Adrenal gland (tissue), 12 donors: ENCODE results near the gene EFNA1. TPM values are rescaled to one million over a fixed set of nuclear protein-coding genes. Genes with fewer than 3 reads are reported as not detected.
A peak's percentile ranks its signal among the peaks of the same experiment; 100 is the strongest.

ENCODE experiments used
- DNase-seq, 7 donors: peaks; one replicate each; pipeline ENCODE4 v3.0.0-alpha.2; 2019 to 2020
- H3K27ac ChIP-seq, 5 donors: fragments of 200-600 bp; sonication (generic) in 4 of 5; 1 replicate in 3 of 5; 2 replicates in 2 of 5; pipeline versions ENCODE4 v1.5.1 to v1.8.0; 2016 to 2020; ENCODE audit warnings: mild to moderate bottlenecking in 1 of 5
- H3K27me3 ChIP-seq: fragments of 200-600 bp; 2 replicates; pipeline ENCODE4 v1.8.0; 2021
- H3K36me3 ChIP-seq, 2 donors: fragments of 200-600 bp; replicated peaks in 1 of 2; 1 replicate in 1 of 2; 2 replicates in 1 of 2; pipeline versions ENCODE4 v1.5.1 to v1.8.0; 2018 to 2022
- H3K4me1 ChIP-seq, 2 donors: fragments of 200-600 bp; replicated peaks in 1 of 2; 1 replicate in 1 of 2; 2 replicates in 1 of 2; pipeline versions ENCODE4 v1.5.1 to v1.8.0; 2018 to 2021
- H3K4me3 ChIP-seq, 4 donors: fragments of 200-600 bp; sonication (generic) in 3 of 4; one replicate each; pipeline ENCODE4 v1.5.1; 2016 to 2018
- H3K9me3 ChIP-seq, 3 donors: fragments of 200-600 bp; sonication (generic) in 1 of 3; replicated peaks in 1 of 3; 1 replicate in 2 of 3; 2 replicates in 1 of 3; pipeline versions ENCODE4 v1.5.1 to v1.8.0; 2016 to 2021
- CTCF ChIP-seq, 6 experiments: fragments of 450-650 bp in 4 of 6; fragments of 200-600 bp in 2 of 6; sonication (generic) in 1 of 6; IDR thresholded peaks; 1 replicate in 5 of 6; 2 replicates in 1 of 6; pipeline versions ENCODE4 v1.5.1 to v1.8.0; 2016 to 2021; ENCODE audit warnings: antibody characterized with exemption in 6 of 6, mild to moderate bottlenecking in 2 of 6, moderate library complexity in 1 of 6
- POLR2A ChIP-seq, 2 donors: fragments of 450-650 bp; IDR thresholded peaks; one replicate each; pipeline ENCODE4 v1.6.1; 2017; ENCODE audit warnings: antibody characterized with exemption in 2 of 2, mild to moderate bottlenecking in 2 of 2, moderate library complexity in 1 of 2
- WGBS, 4 donors: extraction: QIAGEN DNeasy Blood & Tissue Kit in 2 of 4; methylation state at CpG; one replicate each; pipeline versions ENCODE4 v1.1.5 to v1.1.7; 2013 to 2017; 5-methylcytosine and 5-hydroxymethylcytosine counted together
- intact Hi-C, 2 donors: fragments of 100-400 bp; cut with DNase I; formaldehyde crosslinking; loops; one replicate each; pipeline versions ENCODE4 v1.14.1 to v1.15.0; 2022 to 2023
- polyA plus RNA-seq, 3 donors: library from polyadenylated mRNA; stranded (reverse); fragments of 200-250 nt in 2 of 3; fragments of 350-450 nt in 1 of 3; fragmentation: Illumina TruSeq in 1 of 3; extraction: RNeasy Lipid Tissue Mini Kit (QIAGEN cat#74804) in 1 of 3; gene quantifications; one replicate each; pipeline ENCODE4 v1.2.3, GENCODE V29; 2013 to 2014
- total RNA-seq, 9 donors: library from RNA; depleted of rRNA in 4 of 9; stranded (reverse); fragments of >200 nt in 4 of 9; fragments of 120-200 nt in 1 of 9; fragmentation: NEBNext Ultra II Directional in 1 of 9; extraction: Animal tissue kit (Norgen Biotek cat#: 25700) in 1 of 9; gene quantifications; one replicate each; pipeline versions ENCODE4 v1.1.0 to v1.2.4, GENCODE V29; 2013 to 2023
- donor health status: healthy with polysubstance abuse.
- donor health status: Bipolar disorder and iron deficiency.
- donor health status: DM: yes; HTN: yes; CAD: no.
- donor health status: DM: no; HTN: no; CAD: no.
- donor health status: DM: no; HTN: no; CAD: no.
- donor health status: DM: yes; HTN: yes; CAD: no.

The EFNA1 gene
- total and polyA plus RNA-seq, 12 donors = 6.6 to 49.7 (median 28.9) TPM

GRCh38 chr1:155171836-155172731 is 44.4 kb downstream of the EFNA1 start:
- Histone ChIP-seq H3K4me1 (peaks cover 7 to 24% of the 10 kb centered on the region in 2 donors), H3K27ac (peak overlapping the region; percentile 65 to 96 (median 81)), H3K9me3 (no peaks in the 10 kb centered on the region), H3K4me3 (peak overlapping the region; percentile 58 to 88 (median 70)), H3K36me3 (peaks cover 0 to 22% of the 10 kb centered on the region in 2 donors), H3K27me3 (no peaks in the 10 kb centered on the region)
- TF ChIP-seq POLR2A (IDR thresholded peaks at IDR 0.05) (no peak), CTCF (IDR thresholded peaks at IDR 0.05) (no peak)
- DNase-seq = peak in 1 of 7 donors; percentile 42
- WGBS, 4 donors = 40 to 46% (median 41%) methylated on average over 8 of the region's 8 CpGs
- intact Hi-C loops = no loop called here

- 0 to 1% (median 0%) methylated on average over 39 to 57 of the region's 57 CpGs for WGBS, 4 donors
- peaks cover 7 to 18% of the 10 kb centered on the region in 2 donors for H3K4me1 ChIP-seq
- H3K27ac ChIP-seq = peak within 1 kb of the TSS; percentile 65 to 96 (median 81)
- intact Hi-C loops = no loop called here
- no peaks in the 10 kb centered on the region for H3K9me3 ChIP-seq
- no peaks in the 10 kb centered on the region for H3K27me3 ChIP-seq
- peak; percentile 92 to 98 (median 96) for DNase-seq
- peak within 1 kb of the TSS; percentile 58 to 88 (median 70) for H3K4me3 ChIP-seq
- peaks cover 0 to 22% of the 10 kb centered on the region in 2 donors for H3K36me3 ChIP-seq
- TF ChIP-seq POLR2A (IDR thresholded peaks at IDR 0.05) = peak in 1 of 2 donors; percentile 50
- TF ChIP-seq CTCF (IDR thresholded peaks at IDR 0.05) = peak; percentile 86 to 95 (median 90)
Measured at GRCh38 chr1:155172732-155173477, 45.2 kb downstream of the EFNA1 start, which contains the start of gene KRTCAP2. TSS of gene KRTCAP2 (minus strand) at chr1:155173304. CDS start at chr1:155173224, 80 bp downstream.

GRCh38 chr1:155173478-155174323 is 46.0 kb downstream of the EFNA1 start, which contains the start of gene TRIM46:
TSS of gene TRIM46 (plus strand) at chr1:155173849. CDS start at chr1:155173967, 118 bp downstream.
- Histone ChIP-seq H3K4me1 (peaks cover 7 to 18% of the 10 kb centered on the region in 2 donors), H3K27me3 (no peaks in the 10 kb centered on the region), H3K36me3 (peaks cover 0 to 21% of the 10 kb centered on the region in 2 donors), H3K4me3 (peak within 1 kb of the TSS; percentile 58 to 88 (median 70)), H3K9me3 (no peaks in the 10 kb centered on the region), H3K27ac (peak within 1 kb of the TSS; percentile 65 to 96 (median 81))
- intact Hi-C loops = no loop called here
- peak in 4 of 7 donors; percentile 19 to 68 (median 42) for DNase-seq
- WGBS, 4 donors = 1 to 3% (median 2%) methylated on average over 29 to 38 of the region's 38 CpGs
- TF ChIP-seq CTCF (IDR thresholded peaks at IDR 0.05) = peak in 2 of 6 experiments; percentile 14 to 22
- TF ChIP-seq POLR2A (IDR thresholded peaks at IDR 0.05) = no peak
